Jurkat, Clone E6-1 (cell line): ENCODE measurements around the gene HDAC4.

Source experiments
- DNase-seq: peaks from one replicate; pipeline ENCODE4 v3.0.0-alpha.2; 2011; ENCODE audit warnings: low read depth, low spot score
- H3K4me3 ChIP-seq: 2 replicates; pipeline ENCODE4 v1.5.1; 2011; ENCODE audit warnings: mild to moderate bottlenecking, low read length, control low read depth, moderate library complexity

Gene HDAC4

GRCh38 chr2:239239607-239240413 lies 161.0 kb downstream of the HDAC4 start:
- DNase-seq = no peak
- no peak overlapping the region for H3K4me3 ChIP-seq

DNA sequence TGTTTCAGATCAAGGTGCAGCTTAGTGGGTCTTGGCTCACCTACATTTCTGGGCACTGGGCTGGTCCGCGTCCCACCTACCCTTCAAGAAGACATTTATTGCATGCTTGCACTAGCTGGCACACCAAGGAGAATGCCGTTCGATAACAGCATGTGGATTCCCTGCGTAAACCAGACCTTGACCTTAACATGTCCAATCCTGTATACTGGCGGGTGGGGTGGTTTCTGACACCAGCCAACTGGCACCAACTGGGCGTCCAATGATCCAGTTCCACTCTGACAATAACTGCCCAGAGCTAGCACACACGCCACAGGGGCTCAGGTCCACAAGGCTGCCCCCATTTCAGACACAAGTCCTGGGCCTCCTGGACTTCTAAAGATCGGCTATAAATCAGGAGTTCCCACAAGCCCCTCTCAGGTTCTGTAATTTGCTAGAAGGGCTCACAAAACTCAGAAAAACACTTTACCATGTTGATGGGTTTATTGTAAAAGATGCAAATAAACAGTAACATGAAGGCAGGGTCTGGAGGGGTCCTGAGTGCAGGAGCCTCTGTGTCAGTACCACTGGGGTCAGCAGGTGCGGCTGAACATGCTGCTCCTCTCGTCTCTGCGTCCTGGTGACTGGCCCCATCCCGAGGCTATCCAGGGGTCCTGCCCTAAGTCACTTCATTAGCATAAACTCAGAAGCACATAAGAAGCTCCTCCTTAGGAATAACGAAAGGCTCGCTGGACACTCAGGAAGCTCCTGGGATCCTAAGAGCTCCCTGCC lies 161.8 kb downstream of the HDAC4 start:
- DNase-seq = no peak
- H3K4me3 ChIP-seq = no peak overlapping the region

GRCh38 chr2:239238381-239238780 lies 162.4 kb downstream of the HDAC4 start:
- no peak for DNase-seq
- no peak overlapping the region for H3K4me3 ChIP-seq

DNA sequence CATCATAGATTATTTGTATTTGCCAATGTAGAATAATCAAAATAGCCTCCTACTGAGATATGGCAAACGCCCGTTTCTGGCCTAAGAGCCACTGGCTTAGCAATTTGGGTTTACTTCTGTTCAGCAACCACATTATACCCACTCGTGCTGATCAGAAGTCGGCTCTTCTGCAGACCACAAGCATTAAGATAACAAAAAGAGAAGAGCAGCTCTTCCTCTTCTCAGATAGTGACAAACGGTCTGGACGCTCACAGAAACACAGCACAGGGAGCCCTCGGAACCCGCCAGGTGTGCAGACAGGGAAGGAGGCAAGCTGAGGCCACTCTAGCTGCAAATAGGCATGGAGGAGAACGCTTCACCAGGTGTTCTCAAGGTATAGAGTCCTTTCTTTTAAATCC lies 164.0 kb downstream of the HDAC4 start:
- peak overlapping the region; percentile 1; the same call in 1 of the 2 replicates for H3K4me3 ChIP-seq
- peak; percentile 72 for DNase-seq

DNA sequence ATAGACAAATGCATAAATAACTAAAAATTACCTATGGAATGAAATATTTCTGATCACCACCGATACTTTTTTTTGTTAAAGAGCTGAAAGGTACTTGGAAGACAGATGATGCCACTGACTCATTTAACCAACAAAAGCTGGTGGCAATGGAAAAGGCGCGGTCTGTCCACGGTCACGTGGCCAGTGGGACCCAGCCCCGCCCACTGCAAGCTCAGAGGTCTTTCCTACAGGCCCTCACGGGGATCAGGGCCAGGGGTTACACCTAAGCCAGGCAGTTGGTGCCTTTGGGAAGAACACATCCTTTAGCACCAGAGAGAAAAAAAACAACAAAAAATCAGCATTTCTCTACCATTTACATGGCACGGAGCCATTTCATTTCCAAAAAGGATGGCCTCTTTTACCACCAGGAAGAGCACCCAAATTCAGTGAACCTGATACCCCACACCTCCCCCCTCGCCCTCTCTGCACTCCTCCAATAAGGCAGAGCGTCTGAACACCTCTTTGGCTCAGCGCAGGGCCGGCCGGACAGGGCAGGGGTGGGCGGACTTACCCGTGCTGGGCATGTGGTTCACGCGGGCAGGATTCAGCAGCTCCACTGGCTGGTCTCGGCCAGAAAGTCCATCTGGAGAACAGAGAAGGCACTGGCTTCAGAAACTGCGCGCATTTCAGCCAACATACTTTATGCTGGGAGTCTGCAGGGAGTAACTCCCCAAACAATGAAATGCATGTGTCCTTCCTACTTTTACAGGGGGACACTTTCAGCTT lies 164.6 kb downstream of the HDAC4 start:
- no peak for DNase-seq
- no peak overlapping the region for H3K4me3 ChIP-seq

GRCh38 chr2:239235311-239235710 lies 165.5 kb downstream of the HDAC4 start:
- no peak for DNase-seq

GRCh38 chr2:239234191-239235175 lies 166.3 kb downstream of the HDAC4 start:
- DNase-seq = no peak
- no peak overlapping the region for H3K4me3 ChIP-seq

More at GRCh38 chr2:239235311-239235710, 165.5 kb downstream of the HDAC4 start:
- H3K4me3 ChIP-seq = no peak overlapping the region

GRCh38 chr2:239233576-239233975 lies 167.2 kb downstream of the HDAC4 start:
- no peak for DNase-seq
- 0 out of 2 replicates have a peak overlapping the region, but pooled peaks have one; percentile 7 for H3K4me3 ChIP-seq

DNA sequence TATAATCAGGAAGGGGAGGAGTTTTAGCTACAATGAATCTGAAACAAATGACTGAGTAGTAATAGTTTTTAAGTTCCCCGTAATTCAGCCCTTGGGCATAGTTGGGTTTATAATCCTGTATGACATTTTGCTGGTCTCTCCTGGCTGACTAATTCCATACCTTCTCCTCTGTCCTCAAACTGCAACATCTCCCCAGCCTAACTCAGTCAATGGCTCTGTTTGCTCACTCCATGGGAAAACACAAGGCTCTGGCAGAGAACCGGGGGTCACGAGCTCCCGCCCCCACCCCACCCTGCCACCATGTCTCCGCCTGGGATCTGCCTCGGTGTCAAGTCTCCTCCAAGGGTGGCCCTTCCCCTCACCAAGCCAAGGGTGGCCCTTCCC lies 168.6 kb downstream of the HDAC4 start:
- peak overlapping the region; percentile 44 for H3K4me3 ChIP-seq
- no peak for DNase-seq

GRCh38 chr2:239231231-239232194 lies 169.3 kb downstream of the HDAC4 start:
- DNase-seq = peak; percentile 83
- peak overlapping the region; percentile 44 for H3K4me3 ChIP-seq

GRCh38 chr2:239230318-239231052 lies 170.3 kb downstream of the HDAC4 start:
- peak overlapping the region; percentile 44 for H3K4me3 ChIP-seq
- peak; percentile 85 for DNase-seq

DNA sequence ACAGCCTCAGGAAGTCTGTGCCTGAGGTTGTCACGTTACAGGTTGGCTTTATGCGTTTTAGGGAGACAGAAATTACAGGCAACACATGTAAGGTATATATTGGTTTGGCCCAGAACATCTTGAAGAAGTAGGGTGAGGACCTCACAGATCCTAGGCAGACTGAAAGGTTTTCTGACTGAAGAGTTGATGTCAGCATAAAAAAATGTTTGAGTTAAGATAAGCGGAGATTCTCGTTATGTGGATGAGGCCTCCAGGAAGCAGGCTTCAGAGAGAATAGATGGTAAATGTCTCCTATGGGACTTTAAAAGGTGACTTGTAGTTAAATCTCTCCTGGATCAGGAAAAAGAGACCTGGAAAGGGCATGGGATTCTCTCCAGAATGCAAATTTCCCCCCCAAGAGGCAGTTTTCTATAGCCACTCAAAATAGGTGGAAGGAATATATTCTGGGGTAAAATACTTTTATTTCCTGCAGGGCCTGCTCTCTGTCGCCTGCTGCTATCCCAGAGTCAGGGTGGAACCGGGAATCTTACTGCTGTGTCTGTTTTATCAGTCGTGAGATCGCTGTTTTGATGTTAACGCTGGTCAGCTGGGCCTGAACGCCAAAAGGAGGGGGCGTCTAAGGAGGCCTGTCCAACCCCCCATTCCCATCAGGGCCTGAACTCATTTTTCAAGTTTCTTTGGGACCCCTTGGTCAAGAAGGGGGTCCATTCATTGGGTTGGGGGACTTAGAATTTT lies 171.1 kb downstream of the HDAC4 start:
- DNase-seq = no peak
- no peak overlapping the region for H3K4me3 ChIP-seq

DNA sequence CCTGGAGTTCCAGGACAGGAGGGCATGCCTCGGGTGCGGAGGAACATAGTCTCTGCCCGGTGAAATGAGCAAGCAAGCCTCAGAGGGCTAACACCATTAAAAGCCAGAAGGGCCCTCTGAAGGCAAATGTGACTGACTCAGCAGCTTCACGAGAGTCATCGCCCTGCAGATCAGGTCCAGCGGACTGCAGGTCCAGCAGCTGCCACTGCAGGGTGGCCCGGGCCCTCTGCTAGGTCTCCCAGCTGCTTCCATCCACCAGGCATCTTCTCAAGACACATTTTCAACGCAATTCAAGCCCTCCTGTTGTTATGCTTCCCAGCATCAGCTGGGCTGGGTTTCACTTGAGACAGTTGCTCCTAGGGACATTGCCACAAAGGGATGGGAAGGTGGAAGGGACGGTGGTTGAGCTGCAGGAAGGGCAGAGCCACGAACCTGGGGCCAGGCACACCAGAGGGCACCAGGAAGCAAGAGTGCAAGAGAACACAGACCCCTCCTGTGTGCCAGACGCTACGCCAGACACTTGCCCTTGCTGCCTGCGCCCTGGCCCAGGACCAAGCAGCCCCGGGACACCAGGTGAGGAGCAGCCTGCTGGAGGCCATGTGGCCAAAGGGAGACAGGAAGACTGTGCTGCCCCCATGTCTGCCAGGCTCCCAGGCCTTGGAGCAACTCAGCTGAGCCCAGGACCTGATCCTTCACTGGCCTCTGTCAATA lies 173.0 kb downstream of the HDAC4 start:
- DNase-seq = no peak
- no peak overlapping the region for H3K4me3 ChIP-seq

DNA sequence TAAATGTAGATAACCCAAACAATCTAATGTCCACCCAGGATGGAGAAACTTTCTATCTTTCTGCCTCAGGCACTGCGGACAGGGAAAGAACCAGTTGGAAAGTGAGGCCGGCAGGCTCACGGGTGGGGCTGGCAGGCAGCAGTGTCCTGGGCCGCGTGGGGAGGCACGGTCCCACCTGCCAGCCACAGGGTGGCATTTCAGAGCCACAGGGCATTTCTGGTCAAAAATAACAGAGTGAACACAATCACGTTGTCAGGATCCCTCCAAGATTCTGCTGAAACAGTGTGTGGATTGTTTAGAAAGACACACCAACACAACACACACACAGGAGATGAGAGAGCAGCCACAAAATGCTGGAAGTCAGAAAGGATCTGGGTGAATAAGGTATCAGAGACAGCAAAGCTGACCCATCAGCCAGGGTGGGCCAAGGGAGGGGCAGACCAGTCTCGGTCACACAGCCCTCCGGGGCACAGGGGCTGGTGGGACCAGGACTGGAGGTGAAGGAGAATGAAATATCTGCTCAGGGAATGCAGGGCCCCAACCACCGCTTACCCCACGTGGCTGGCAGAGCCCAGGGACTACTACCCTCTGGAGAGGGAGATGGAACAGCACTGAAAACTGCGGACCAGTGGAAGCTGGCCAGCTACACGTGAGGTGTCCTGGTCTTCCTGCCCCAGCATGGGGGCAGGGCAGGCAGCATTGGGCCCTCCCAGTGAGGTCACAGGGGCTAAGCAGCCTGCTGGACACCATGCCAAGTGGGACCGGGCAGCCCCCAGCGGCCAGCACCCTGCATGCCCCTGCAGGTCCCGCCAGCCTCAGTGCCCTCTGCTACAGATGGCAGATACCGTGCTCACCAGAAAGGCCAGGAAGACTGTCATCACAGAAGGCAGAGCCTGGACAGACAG lies 173.9 kb downstream of the HDAC4 start:
- no peak overlapping the region for H3K4me3 ChIP-seq
- no peak for DNase-seq
